ENCODE measurements around the gene CRYBA4. TPM values are rescaled to one million over a fixed set of nuclear protein-coding genes. Genes with fewer than 3 reads are reported as not detected.
A peak's percentile ranks its signal among the peaks of the same experiment; 100 is the strongest.

Gene CRYBA4
- total RNA-seq, 4 donors from 2014 or later = not detected

GRCh38 chr22:26672590-26673468 is 51.1 kb downstream of the CRYBA4 start:
- TF ChIP-seq POLR2A (IDR thresholded peaks at IDR 0.05) = peak in 1 of 2 donors; percentile 41
- peak; percentile 83 to 93 for TF ChIP-seq EP300 (IDR thresholded peaks at IDR 0.05)
- TF ChIP-seq CTCF (IDR thresholded peaks at IDR 0.05) = peak; percentile 45 to 72 (median 58)
- 0% methylated on average over 36 of the region's 36 CpGs for WGBS, 2 donors
- peaks cover 0 to 32% (median 23%) of the 10 kb centered on the region in 4 donors for H3K4me1 ChIP-seq

DNA sequence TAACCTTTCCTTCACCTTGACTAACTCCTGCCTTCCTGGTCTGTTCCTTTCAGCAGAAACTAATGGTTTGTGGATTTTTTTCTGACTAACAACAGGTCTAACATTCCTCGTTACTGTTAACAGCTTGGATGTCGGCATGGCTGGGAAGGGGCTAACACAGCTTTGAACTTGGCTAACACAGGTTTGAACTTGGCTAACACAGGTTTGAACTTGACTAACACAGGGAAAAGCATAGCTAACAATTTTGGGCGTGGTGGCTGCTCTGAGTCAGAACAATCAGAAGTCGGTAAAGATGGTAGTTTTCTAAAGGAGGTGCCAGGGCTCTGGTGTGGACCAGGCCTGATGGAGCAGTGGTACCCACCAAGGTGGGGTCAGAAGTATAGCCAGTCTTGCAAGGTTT is 51.7 kb downstream of the CRYBA4 start:
- Histone ChIP-seq H3K9me3 (no peaks in the 10 kb centered on the region), H3K27ac (peak overlapping the region; percentile 92 to 96 (median 94)), H3K36me3 (no peaks in the 10 kb centered on the region), H3K4me1 (peaks cover 0 to 32% (median 23%) of the 10 kb centered on the region in 4 donors), H3K4me3 (peak overlapping the region; percentile 64 to 77 (median 76)), H3K27me3 (peaks cover 0 to 2% of the 10 kb centered on the region in 2 donors)
- WGBS, 2 donors = 34 to 37% methylated on average over 4 of the region's 4 CpGs
- TF ChIP-seq POLR2A (IDR thresholded peaks at IDR 0.05) = no peak
- TF ChIP-seq CTCF (IDR thresholded peaks at IDR 0.05) = no peak
- TF ChIP-seq EP300 (IDR thresholded peaks at IDR 0.05) = no peak
- DNase-seq (ENCODE audit: low spot score in 2 of 2) = no peak

More at GRCh38 chr22:26672590-26673468, 51.1 kb downstream of the CRYBA4 start:
- Histone ChIP-seq H3K36me3 (no peaks in the 10 kb centered on the region), H3K27ac (peak overlapping the region; percentile 92 to 96 (median 94)), H3K27me3 (peaks cover 0 to 9% of the 10 kb centered on the region in 2 donors), H3K9me3 (no peaks in the 10 kb centered on the region), H3K4me3 (peak overlapping the region; percentile 64 to 77 (median 76))
- DNase-seq (ENCODE audit: low spot score in 2 of 2) = peak; percentile 79 to 94

DNA sequence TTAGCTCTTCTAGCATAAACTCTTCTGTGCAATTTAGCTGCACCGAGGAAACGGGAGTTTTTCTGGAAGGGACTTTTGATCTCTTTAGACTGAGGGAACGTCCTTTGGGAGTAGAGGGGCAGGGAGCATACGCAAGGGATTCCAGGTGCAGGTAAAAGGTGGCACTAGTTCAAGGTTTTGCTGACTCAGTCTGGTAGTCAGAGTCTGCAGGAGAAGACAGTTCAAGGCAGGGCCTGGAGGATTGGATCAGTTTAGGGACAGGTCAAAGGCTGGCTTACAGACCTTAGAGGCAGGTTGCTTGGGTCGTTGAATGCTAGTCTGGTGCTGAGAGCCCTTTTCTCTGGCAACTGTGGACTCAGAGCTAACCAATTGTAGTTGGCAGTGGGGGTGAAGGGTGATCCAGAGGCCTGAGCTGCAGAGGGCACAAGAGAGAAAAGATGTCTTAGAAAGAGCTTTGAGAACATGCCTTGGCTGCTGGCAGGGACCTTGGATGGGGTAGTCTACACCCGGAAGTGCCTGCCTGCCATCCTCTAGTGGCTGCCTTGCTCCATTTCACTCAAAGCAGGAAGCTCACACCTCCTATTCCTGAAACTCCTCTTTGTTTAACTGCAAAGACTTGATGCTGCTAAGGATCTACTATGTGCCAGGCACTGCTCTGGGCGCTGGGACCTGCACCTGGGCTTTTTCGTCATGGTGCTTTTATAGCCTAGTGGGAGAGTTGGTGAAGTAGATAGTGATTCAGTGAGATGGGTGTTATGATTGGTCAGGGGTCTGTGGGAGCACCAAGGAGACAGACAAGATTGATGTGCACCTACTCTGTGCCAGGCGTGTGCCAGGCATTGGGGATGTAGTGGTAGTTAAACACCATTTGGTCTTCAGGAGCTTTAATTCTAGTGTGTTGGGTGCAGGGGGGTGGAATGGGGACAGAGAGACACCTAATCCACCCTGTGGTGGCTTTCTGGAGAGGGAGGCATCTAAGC is 52.7 kb downstream of the CRYBA4 start:
- Histone ChIP-seq H3K4me3 (no peak overlapping the region), H3K36me3 (no peaks in the 10 kb centered on the region), H3K9me3 (no peaks in the 10 kb centered on the region), H3K27ac (peak overlapping the region in 2 of 4 donors; percentile 94 to 96), H3K4me1 (peaks cover 0 to 41% (median 23%) of the 10 kb centered on the region in 4 donors), H3K27me3 (no peaks in the 10 kb centered on the region)
- 82 to 86% methylated on average over 9 of the region's 9 CpGs for WGBS, 2 donors
- TF ChIP-seq POLR2A (IDR thresholded peaks at IDR 0.05) = no peak
- no peak for TF ChIP-seq CTCF (IDR thresholded peaks at IDR 0.05)
- no peak for TF ChIP-seq EP300 (IDR thresholded peaks at IDR 0.05)
- DNase-seq (ENCODE audit: low spot score in 2 of 2) = no peak

DNA sequence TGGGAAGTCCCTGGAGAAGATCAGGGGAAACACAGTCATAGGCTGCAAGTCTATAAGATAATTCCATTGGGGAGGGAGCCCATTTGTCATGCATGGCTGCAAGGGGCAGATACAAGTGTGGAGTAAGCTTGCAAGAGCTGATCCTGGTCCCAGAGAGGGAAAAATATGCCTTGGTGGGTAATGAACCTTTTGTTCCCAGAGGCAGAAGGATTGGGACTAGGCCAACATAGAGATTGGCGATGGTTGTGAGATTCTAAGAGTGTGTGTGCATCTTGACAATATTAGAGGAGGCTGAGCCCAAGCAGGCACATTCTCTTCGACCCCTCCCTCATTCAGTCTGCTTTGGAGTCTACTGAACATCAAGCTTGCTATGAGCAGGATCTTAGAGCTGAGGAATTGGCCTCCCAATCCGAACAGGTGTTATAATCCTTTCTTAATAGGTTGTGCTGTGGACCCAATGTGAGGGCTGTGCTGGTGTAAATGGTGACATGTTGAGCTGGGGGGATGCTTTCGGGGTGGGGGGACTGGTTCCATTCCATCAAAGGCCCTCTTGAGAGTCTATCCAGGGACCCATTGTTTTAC is 54.0 kb downstream of the CRYBA4 start:
- H3K36me3 ChIP-seq = peaks cover 0 to under 1% (median 0%) of the 10 kb centered on the region in 3 donors
- WGBS, 2 donors = 70 to 81% methylated on average over 4 of the region's 4 CpGs
- no peak for DNase-seq (ENCODE audit: low spot score in 2 of 2)
- H3K4me3 ChIP-seq = no peak overlapping the region
- H3K9me3 ChIP-seq = no peaks in the 10 kb centered on the region
- peaks cover 0 to 42% (median 23%) of the 10 kb centered on the region in 4 donors for H3K4me1 ChIP-seq
- H3K27ac ChIP-seq = no peak overlapping the region
- H3K27me3 ChIP-seq = no peaks in the 10 kb centered on the region
- TF ChIP-seq EP300 (IDR thresholded peaks at IDR 0.05) (no peak), CTCF (IDR thresholded peaks at IDR 0.05) (no peak), POLR2A (IDR thresholded peaks at IDR 0.05) (no peak)

All from tibial nerve (tissue), 4 donors.